HepG2 (cell line): ENCODE data around the gene SHFL. TPM values are rescaled to one million over a fixed set of nuclear protein-coding genes. Genes with fewer than 3 reads are reported as not detected.

Experiments used
- ATAC-seq: fragments of 200-7000 bp; cut with Tn5 transposase; 3 replicates; pipeline ENCODE4 v1.9.1; 2020; ENCODE audit warnings: mild to moderate bottlenecking, moderate library complexity
- BruUV-seq: library from RNA; stranded (reverse); fragments of 400-500 nt; replicated peaks from 2 replicates; lab custom pipeline; 2021; lab: Mats Ljungman, UMichigan
- CTCF ChIA-PET: fragments of 300-600 bp; formaldehyde crosslinking; extraction: SDS; loops from one replicate; lab custom pipeline; 2021; ENCODE audit warnings: low total read pairs, inconsistent platforms, low intra/inter-chr PET ratio; lab: Yijun Ruan, JAX
- POLR2A ChIA-PET: fragments of 350-600 bp; sonication (Branson Sonifier 250); formaldehyde crosslinking; loops from one replicate; lab custom pipeline; 2020; ENCODE audit warnings: antibody characterized with exemption, inconsistent platforms; lab: Yijun Ruan, JAX
- DNase-seq: peaks from one replicate; pipeline ENCODE4 v3.0.0-alpha.2; 2015; ENCODE audit warnings: low spot score
- FAIRE-seq: peaks from 3 replicates; lab custom pipeline; 2011; peaks lifted over from hg19 to GRCh38; lab: Jason Lieb, UNC
- H2AFZ ChIP-seq: one replicate; pipeline ENCODE4 v1.6.1; 2011; ENCODE audit warnings: low read length, inconsistent platforms
- H3K27ac ChIP-seq: fragments of 300-600 bp; 3 replicates; pipeline ENCODE4 v1.8.0; 2011; ENCODE audit warnings: mixed run types, mild to moderate bottlenecking, mixed read lengths, low read length, inconsistent platforms; ENCODE audit not compliant: insufficient read depth; ENCODE audit errors: extremely low read length
- H3K27me3 ChIP-seq, 2 experiments: fragments of 200-600 bp in 1 of 2; 2 replicates in 1 of 2; 3 replicates in 1 of 2; pipeline versions ENCODE4 v1.6.0 to v1.8.0; 2011; ENCODE audit warnings: low read length in 2 of 2, mild to moderate bottlenecking in 2 of 2, moderate library complexity in 2 of 2, inconsistent platforms in 1 of 2; ENCODE audit not compliant: insufficient read depth in 2 of 2, control insufficient read depth in 1 of 2
- H3K36me3 ChIP-seq, 2 experiments: fragments of 200-600 bp in 1 of 2; replicated peaks in 1 of 2; 2 replicates in 1 of 2; 3 replicates in 1 of 2; pipeline versions ENCODE4 v1.5.1 to v1.8.0; 2011; ENCODE audit warnings: low read length in 2 of 2, inconsistent platforms in 1 of 2; ENCODE audit not compliant: insufficient read depth in 2 of 2, control insufficient read depth in 1 of 2
- H3K4me1 ChIP-seq: 2 replicates; pipeline ENCODE4 v1.5.1; 2012; ENCODE audit warnings: low read length, inconsistent platforms; ENCODE audit not compliant: insufficient read depth
- H3K4me2 ChIP-seq: 2 replicates; pipeline ENCODE4 v1.6.0; 2011; ENCODE audit warnings: low read depth, low read length, inconsistent platforms
- H3K4me3 ChIP-seq, 3 experiments: fragments of 200-600 bp in 1 of 3; sonication (generic), shearing (Covaris generic) in 1 of 3; replicated peaks in 1 of 3; 2 replicates each; pipeline ENCODE4 v1.5.1; 2011 to 2016; ENCODE audit warnings: low read length in 3 of 3, inconsistent platforms in 2 of 3, low read depth in 2 of 3, mild to moderate bottlenecking in 2 of 3, control low read depth in 1 of 3, mixed read lengths in 1 of 3; ENCODE audit not compliant: insufficient read depth in 1 of 3
- H3K79me2 ChIP-seq: one replicate; pipeline ENCODE4 v1.6.1; 2011; ENCODE audit warnings: low read length, inconsistent platforms; ENCODE audit not compliant: insufficient read depth
- H3K9ac ChIP-seq: 2 replicates; pipeline ENCODE4 v1.6.0; 2011; ENCODE audit warnings: mild to moderate bottlenecking, low read depth, low read length, inconsistent platforms; ENCODE audit not compliant: insufficient read depth
- H3K9me3 ChIP-seq: 2 replicates; pipeline ENCODE4 v1.5.1; 2012; ENCODE audit warnings: mild to moderate bottlenecking, low read length
- H4K20me1 ChIP-seq: 2 replicates; pipeline ENCODE4 v1.6.0; 2011; ENCODE audit warnings: inconsistent platforms, mild to moderate bottlenecking, low read length, moderate library complexity; ENCODE audit not compliant: insufficient read depth
- HES4 ChIP-seq: sonication (generic); formaldehyde crosslinking; IDR thresholded peaks from 2 replicates; pipeline ENCODE4 v1.9.0; 2021; ENCODE audit warnings: mild to moderate bottlenecking, missing genetic modification reagents, borderline replicate concordance
- HMG20A ChIP-seq: IDR thresholded peaks from 2 replicates; pipeline ENCODE4 v1.6.1; 2016; ENCODE audit warnings: borderline replicate concordance
- JUND ChIP-seq: sonication (generic); formaldehyde crosslinking; IDR thresholded peaks from 2 replicates; pipeline ENCODE4 v1.8.0; 2022; ENCODE audit warnings: mild to moderate bottlenecking, missing genetic modification reagents
- RERE ChIP-seq: IDR thresholded peaks from 2 replicates; pipeline ENCODE4 v1.6.1; 2016; ENCODE audit warnings: low read depth, missing genetic modification reagents, missing compliant biosample characterization
- TFE3 ChIP-seq: IDR thresholded peaks from 2 replicates; pipeline ENCODE4 v1.6.1; 2016
- THAP8 ChIP-seq: sonication (generic); formaldehyde crosslinking; IDR thresholded peaks from 2 replicates; pipeline ENCODE4 v1.5.1; 2020; ENCODE audit warnings: missing genetic modification reagents, mild to moderate bottlenecking, borderline replicate concordance
- YEATS4 ChIP-seq: sonication (generic); formaldehyde crosslinking; IDR thresholded peaks from 2 replicates; pipeline ENCODE4 v1.4.0; 2020; ENCODE audit warnings: missing genetic modification reagents, borderline replicate concordance
- ZBED4 ChIP-seq: sonication (generic); formaldehyde crosslinking; IDR thresholded peaks from 2 replicates; pipeline ENCODE4 v1.4.0; 2020; ENCODE audit warnings: missing genetic modification reagents, borderline replicate concordance
- ZBTB42 ChIP-seq: sonication (generic); formaldehyde crosslinking; IDR thresholded peaks from 2 replicates; pipeline ENCODE4 v1.5.0; 2020; ENCODE audit warnings: mild to moderate bottlenecking, missing genetic modification reagents
- ZNF567 ChIP-seq: sonication (generic); formaldehyde crosslinking; IDR thresholded peaks from 2 replicates; pipeline ENCODE4 v1.8.1; 2023; ENCODE audit warnings: mild to moderate bottlenecking, missing genetic modification reagents, borderline replicate concordance
- ZNF704 ChIP-seq: sonication (generic); formaldehyde crosslinking; IDR thresholded peaks from 2 replicates; pipeline ENCODE4 v1.8.1; 2023; ENCODE audit warnings: mild to moderate bottlenecking, inconsistent platforms, moderate library complexity, missing genetic modification reagents, borderline replicate concordance
- ZSCAN29 ChIP-seq: sonication (generic); formaldehyde crosslinking; conservative IDR thresholded peaks from 2 replicates; pipeline ENCODE4 v1.4.0; 2020; ENCODE audit warnings: mild to moderate bottlenecking, missing genetic modification reagents
- WGBS: methylation state at CpG from one replicate; pipeline ENCODE4 v1.1.6; 2017; ENCODE audit warnings: low lambda C conversion rate; 5-methylcytosine and 5-hydroxymethylcytosine counted together
- in situ Hi-C: cut with HindIII; loops from 2 replicates; pipeline ENCODE4 v1.10.0; 2017; ENCODE audit warnings: low pct_unique_long_range_greater_than_20kb; ENCODE audit not compliant: extremely low pct_ligation_motif_present
- intact Hi-C: fragments of 100-400 bp; cut with micrococcal nuclease; formaldehyde crosslinking; loops from one replicate; pipeline ENCODE4 v1.10.0; 2022; ENCODE audit not compliant: unreplicated experiment
- polyA plus RNA-seq, 8 experiments: library from polyadenylated mRNA; depleted of rRNA in 3 of 8; stranded (reverse) in 7 of 8; unstranded in 1 of 8; fragments of >200 nt; fragmentation: Illumina TruSeq in 4 of 8; extraction: Trizol in 4 of 8; gene quantifications; 2 replicates each; pipeline versions ENCODE4 v1.2.1 to v1.2.3, GENCODE V29; 2011 to 2016; ENCODE audit warnings: low read depth in 4 of 8, missing spikeins in 1 of 8, mixed read lengths in 1 of 8; ENCODE audit not compliant: insufficient read depth in 1 of 8
- total RNA-seq, 5 experiments: library from RNA; depleted of rRNA; stranded (reverse); fragments of >200 nt; fragmentation: Illumina TruSeq; extraction: Trizol; gene quantifications; 2 replicates each; pipeline ENCODE4 v1.2.3, GENCODE V29; 2016; ENCODE audit warnings: low read depth in 1 of 5

Gene SHFL
- total and polyA plus RNA-seq, 2 of the 13 experiments (the other 11 are each of a cell fraction or from before 2014, with no cell fraction given), result 12.3 to 36.4 TPM

GRCh38 chr19:10037367-10037766, 48.8 kb upstream of the SHFL start:
- Histone ChIP-seq H3K9ac (no peak overlapping the region), H2AFZ (no peak overlapping the region), H3K4me3 (no peak overlapping the region), H3K79me2 (no peaks in the 10 kb centered on the region), H3K27ac (no peak overlapping the region), H3K4me1 (peaks cover 30% of the 10 kb centered on the region), H4K20me1 (no peaks in the 10 kb centered on the region), H3K27me3 (peaks cover 0 to 14% of the 10 kb centered on the region in 2 experiments; a peak in 3 of 5 replicates), H3K36me3 (no peaks in the 10 kb centered on the region), H3K9me3 (no peaks in the 10 kb centered on the region), H3K4me2 (no peak overlapping the region)
- intact Hi-C loops (no loop called here), in situ Hi-C loops (no loop called here)
- ChIA-PET POLR2A (no interaction called here), CTCF (no interaction called here)
- no TSS peak for BruUV-seq
- 0% methylated on average over 1 of the region's 4 CpGs for WGBS
- no peak for DNase-seq
- no peak for ATAC-seq
- no peak for FAIRE-seq
- TF ChIP-seq ZBTB42 (CRISPR knock-in tag) (no peak), HES4 (CRISPR knock-in tag) (no peak), JUND (CRISPR knock-in tag) (no peak), YEATS4 (no peak), ZNF567 (no peak), ZSCAN29 (no peak), TFE3 (CRISPR knock-in tag) (no peak), THAP8 (CRISPR knock-in tag) (no peak), HMG20A (CRISPR knock-in tag) (no peak), ZBED4 (CRISPR knock-in tag) (no peak), ZNF704 (CRISPR knock-in tag) (no peak), RERE (CRISPR knock-in tag) (no peak)
